Body of pancreas (tissue), 4 donors: ENCODE results near the gene KCNA4.

ENCODE experiments used
- CTCF ChIP-seq, 7 experiments: fragments of 450-650 bp in 4 of 7; fragments of 200-600 bp in 3 of 7; sonication (generic) in 3 of 7; IDR thresholded peaks; one replicate each; pipeline ENCODE4 v1.5.1; 2016 to 2019; ENCODE audit warnings: antibody characterized with exemption in 7 of 7
- POLR2A ChIP-seq, 3 donors: fragments of 450-650 bp; IDR thresholded peaks; one replicate each; pipeline ENCODE4 v1.6.1; 2016; ENCODE audit warnings: antibody characterized with exemption in 3 of 3, mild to moderate bottlenecking in 2 of 3

DNA sequence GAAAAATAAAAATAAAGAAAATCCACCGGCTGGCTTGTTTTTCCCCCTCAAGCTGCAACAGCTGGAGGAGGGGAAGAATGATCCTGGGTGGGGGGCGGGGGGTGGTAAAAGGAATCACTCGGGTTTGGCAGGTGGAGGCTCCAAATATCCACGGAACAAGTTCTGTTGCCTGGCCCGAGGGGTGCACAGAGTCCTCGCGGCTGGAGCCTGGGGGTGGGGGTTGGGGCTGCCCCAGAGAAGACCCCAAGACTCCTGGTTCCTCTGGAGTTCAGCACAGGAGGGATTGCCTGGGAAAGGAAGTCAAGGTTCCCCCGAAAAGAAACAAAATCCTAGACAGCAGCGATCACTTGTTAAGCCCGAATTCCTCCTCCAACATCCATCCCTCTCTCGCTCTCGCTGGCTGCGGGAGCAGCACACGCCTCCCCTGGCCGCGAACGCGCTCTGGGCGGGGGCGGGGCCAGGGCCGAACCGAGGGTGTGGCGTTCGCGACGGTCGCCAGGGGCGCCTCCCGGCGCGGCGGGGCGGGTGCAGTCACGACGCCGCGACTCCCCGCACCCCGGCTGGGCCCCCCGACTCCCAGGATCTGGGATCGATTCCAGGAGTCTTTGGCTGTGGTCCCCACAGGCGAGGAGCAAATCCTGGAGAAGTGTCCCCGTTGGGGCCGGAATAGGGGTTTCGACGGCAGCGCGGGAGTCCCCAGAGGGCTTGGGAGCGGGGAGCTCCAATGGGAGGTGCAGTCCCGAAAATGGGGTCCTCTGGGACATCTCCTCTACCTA lies at the start of gene KCNA4:
- TF ChIP-seq POLR2A (IDR thresholded peaks at IDR 0.05) (no peak), CTCF (IDR thresholded peaks at IDR 0.05) (peak in 1 of 7 experiments; percentile 32)
